Retinal pigment epithelial cell (primary cell): Measurements from ENCODE around the gene SPATS2.

ENCODE experiments used
- DNase-seq: peaks from one replicate; pipeline ENCODE4 v3.0.0-alpha.2; 2010; ENCODE audit warnings: low read depth
- H3K4me3 ChIP-seq: 2 replicates; pipeline ENCODE4 v1.5.1; 2011; ENCODE audit warnings: mild to moderate bottlenecking, low read length, control low read depth, moderate library complexity
- CTCF ChIP-seq: conservative IDR thresholded peaks from 2 replicates; pipeline ENCODE4 v1.5.1; 2011; ENCODE audit warnings: low read depth, low read length, control low read depth, inconsistent platforms

The SPATS2 gene

GRCh38 chr12:49546481-49546880 lies 179.2 kb downstream of the SPATS2 start:
- DNase-seq = no peak
- TF ChIP-seq CTCF = no peak
- H3K4me3 ChIP-seq = no peak overlapping the region

- no peak overlapping the region for H3K4me3 ChIP-seq
- DNase-seq = no peak
- TF ChIP-seq CTCF = no peak
These were observed 179.9 kb downstream of the SPATS2 start for GRCh38 chr12:49547090-49547690.

- DNase-seq = no peak
- H3K4me3 ChIP-seq = no peak overlapping the region
- no peak for TF ChIP-seq CTCF
These were observed 181.2 kb downstream of the SPATS2 start for GRCh38 chr12:49548481-49548821.

DNA sequence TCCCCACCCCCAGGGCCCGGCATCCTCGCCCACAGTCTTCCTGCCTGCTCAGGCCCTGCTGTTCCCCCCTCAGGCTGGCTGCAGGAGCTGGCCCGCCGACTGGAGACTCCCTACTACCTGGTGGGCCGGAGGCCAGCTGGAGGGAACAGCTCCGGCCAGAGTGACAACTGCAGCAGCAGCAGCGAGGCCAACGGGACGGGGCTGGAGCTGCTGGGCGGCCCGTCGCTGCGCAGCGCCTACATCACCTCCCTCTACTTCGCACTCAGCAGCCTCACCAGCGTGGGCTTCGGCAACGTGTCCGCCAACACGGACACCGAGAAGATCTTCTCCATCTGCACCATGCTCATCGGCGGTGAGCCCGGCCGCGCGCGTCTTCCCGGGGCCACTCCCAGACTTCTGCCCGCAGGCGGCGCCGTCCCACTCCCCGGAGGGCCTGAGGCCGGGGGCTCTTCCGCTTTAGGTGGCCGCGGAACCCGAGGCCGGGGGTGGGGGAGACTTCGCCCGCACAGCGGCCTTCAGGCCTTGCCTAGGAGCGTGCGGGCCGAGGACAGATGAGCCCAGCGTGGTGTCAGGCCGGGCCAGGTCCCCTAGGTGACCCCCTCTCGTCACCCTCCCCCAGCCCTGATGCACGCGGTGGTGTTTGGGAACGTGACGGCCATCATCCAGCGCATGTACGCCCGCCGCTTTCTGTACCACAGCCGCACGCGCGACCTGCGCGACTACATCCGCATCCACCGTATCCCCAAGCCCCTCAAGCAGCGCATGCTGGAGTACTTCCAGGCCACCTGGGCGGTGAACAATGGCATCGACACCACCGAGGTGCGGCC lies 181.8 kb downstream of the SPATS2 start:
- TF ChIP-seq CTCF = peak; percentile 54
- peak overlapping the region; percentile 26 for H3K4me3 ChIP-seq
- no peak for DNase-seq

DNA sequence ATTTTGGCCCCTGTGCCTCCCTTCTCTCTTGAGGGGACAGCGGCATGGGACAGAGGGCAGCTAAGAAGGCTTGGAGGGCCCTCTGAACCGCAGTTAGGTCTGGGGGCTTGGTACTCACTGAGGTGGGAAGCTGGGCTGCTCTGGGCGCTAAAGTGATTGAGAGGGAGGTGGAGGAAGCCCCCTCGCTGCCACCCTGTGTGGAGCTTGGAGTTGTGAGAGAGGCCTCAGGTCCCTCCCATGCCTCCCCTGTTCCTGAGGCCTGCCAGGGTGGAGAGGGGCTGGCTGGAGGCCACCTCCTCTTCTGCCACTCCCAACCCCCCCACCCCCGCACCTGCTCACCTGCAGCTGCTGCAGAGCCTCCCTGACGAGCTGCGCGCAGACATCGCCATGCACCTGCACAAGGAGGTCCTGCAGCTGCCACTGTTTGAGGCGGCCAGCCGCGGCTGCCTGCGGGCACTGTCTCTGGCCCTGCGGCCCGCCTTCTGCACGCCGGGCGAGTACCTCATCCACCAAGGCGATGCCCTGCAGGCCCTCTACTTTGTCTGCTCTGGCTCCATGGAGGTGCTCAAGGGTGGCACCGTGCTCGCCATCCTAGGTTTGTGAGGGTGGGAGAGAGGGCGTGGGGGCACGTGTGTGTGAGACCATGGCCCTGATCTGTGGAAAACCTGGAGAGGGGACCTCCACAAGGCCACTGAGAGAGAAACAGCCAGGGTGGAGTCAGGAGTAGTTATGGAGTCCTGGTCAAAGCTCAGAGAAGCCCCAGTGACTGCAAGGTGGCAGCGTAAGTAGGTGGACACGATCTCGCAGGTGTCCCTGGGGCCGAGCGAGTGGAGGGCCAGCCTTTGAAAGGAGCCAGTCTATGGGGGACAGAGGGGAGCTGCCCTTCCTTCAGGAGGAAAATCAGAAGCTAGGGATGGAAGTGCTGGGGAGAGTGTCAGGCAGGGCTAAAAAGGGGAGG lies 182.8 kb downstream of the SPATS2 start:
- no peak overlapping the region for H3K4me3 ChIP-seq
- no peak for TF ChIP-seq CTCF
- DNase-seq = no peak

DNA sequence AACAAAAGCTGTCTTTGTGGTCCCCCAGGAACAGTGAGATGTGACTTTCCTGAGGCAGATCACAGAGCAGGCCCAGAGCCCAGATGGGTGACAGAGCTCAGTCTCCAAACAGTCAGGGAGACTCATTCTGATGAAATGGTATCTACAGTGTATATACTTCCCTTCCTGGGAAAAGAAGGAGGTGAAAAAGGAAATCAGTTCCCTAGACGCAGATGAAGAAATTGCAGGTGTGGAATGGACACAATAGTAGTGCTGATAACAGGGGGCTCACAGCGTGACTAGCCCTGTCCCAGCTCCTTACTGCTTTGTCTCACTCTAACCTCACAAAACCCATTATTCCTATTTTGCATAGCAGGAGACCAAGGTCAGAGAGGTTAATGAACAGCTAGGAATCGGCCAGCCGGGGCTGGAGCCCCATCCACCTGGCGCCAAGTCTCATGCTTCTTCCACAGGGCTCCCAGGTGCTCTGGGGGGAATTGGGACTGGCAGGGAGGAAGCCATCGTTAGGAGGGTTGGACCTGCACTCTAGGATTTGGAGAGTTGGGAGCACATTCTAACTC lies 183.5 kb downstream of the SPATS2 start:
- TF ChIP-seq CTCF = no peak
- no peak for DNase-seq
- H3K4me3 ChIP-seq = no peak overlapping the region
